Endothelial cell of umbilical vein (primary cell): ENCODE measurements around the gene RBPJL. TPM values are rescaled to one million over a fixed set of nuclear protein-coding genes. Genes with fewer than 3 reads are reported as not detected.

Experiments used
- BruUV-seq: library from RNA; stranded (reverse); fragments of 400-500 nt; replicated peaks from 2 replicates; lab custom pipeline; 2021; lab: Mats Ljungman, UMichigan
- CTCF ChIA-PET: fragments of 300-600, 350-600 bp; sonication (Branson Sonifier 250); formaldehyde crosslinking; loops from one replicate; lab custom pipeline; 2021; ENCODE audit warnings: antibody characterized with exemption, inconsistent platforms; lab: Charles Lee
- POLR2A ChIA-PET: fragments of 300-600, 350-600 bp; sonication (Branson Sonifier 250); formaldehyde crosslinking; loops from one replicate; lab custom pipeline; 2021; ENCODE audit warnings: antibody characterized with exemption, inconsistent platforms; lab: Charles Lee
- DNase-seq: peaks from one replicate; pipeline ENCODE4 v3.0.0-alpha.2; 2011; ENCODE audit warnings: low read depth, low spot score
- FAIRE-seq: peaks from 2 replicates; lab custom pipeline; 2011; peaks lifted over from hg19 to GRCh38; lab: Jason Lieb, UNC
- H2AFZ ChIP-seq: 2 replicates; pipeline ENCODE4 v1.6.0; 2012; ENCODE audit warnings: low read depth, low read length, control low read depth, inconsistent platforms
- H3K27ac ChIP-seq: 2 replicates; pipeline ENCODE4 v1.5.1; 2011; ENCODE audit warnings: low read depth, mild to moderate bottlenecking, control low read depth, low read length, moderate library complexity; ENCODE audit not compliant: insufficient read depth
- H3K27me3 ChIP-seq, 2 experiments: 2 replicates each; pipeline versions ENCODE4 v1.6.0 to v1.6.1; 2011; ENCODE audit warnings: low read length in 2 of 2, mixed read lengths in 1 of 2; ENCODE audit not compliant: control insufficient read depth in 2 of 2, insufficient read depth in 2 of 2
- H3K36me3 ChIP-seq, 2 experiments: 2 replicates in 1 of 2; 3 replicates in 1 of 2; pipeline ENCODE4 v1.5.1; 2011; ENCODE audit warnings: low read length in 2 of 2, mild to moderate bottlenecking in 1 of 2, moderate library complexity in 1 of 2; ENCODE audit not compliant: control insufficient read depth in 2 of 2, insufficient read depth in 2 of 2; ENCODE audit errors: extremely low read depth in 1 of 2
- H3K4me1 ChIP-seq: 3 replicates; pipeline ENCODE4 v1.5.1; 2011; ENCODE audit warnings: mild to moderate bottlenecking, low read length; ENCODE audit not compliant: control insufficient read depth, insufficient read depth; ENCODE audit errors: extremely low read depth
- H3K4me2 ChIP-seq: 2 replicates; pipeline ENCODE4 v1.6.1; 2011; ENCODE audit warnings: low read length, control low read depth, mixed read lengths; ENCODE audit not compliant: insufficient read depth
- H3K4me3 ChIP-seq, 3 experiments: fragments of 200-600 bp in 1 of 3; sonication (generic), shearing (Covaris generic) in 1 of 3; replicated peaks in 1 of 3; 2 replicates each; pipeline ENCODE4 v1.5.1; 2011 to 2016; ENCODE audit warnings: control low read depth in 3 of 3, low read length in 3 of 3, mild to moderate bottlenecking in 2 of 3, inconsistent platforms in 1 of 3, low read depth in 1 of 3, moderate library complexity in 1 of 3; ENCODE audit not compliant: insufficient read depth in 1 of 3
- H3K79me2 ChIP-seq: 2 replicates; pipeline ENCODE4 v1.6.0; 2012; ENCODE audit warnings: low read length, inconsistent platforms; ENCODE audit not compliant: control insufficient read depth, insufficient read depth
- H3K9ac ChIP-seq: replicated peaks from 2 replicates; pipeline ENCODE3; 2011; ENCODE audit warnings: low read length, control low read depth; ENCODE audit not compliant: insufficient read depth; ENCODE audit errors: extremely low read depth
- H3K9me1 ChIP-seq: replicated peaks from 3 replicates; pipeline ENCODE4 v1.6.0; 2011; ENCODE audit warnings: mild to moderate bottlenecking, low read length; ENCODE audit not compliant: control insufficient read depth, insufficient read depth; ENCODE audit errors: extremely low read depth
- H3K9me3 ChIP-seq: replicated peaks from 2 replicates; pipeline ENCODE4 v1.5.1; 2012; ENCODE audit warnings: low read length, inconsistent platforms; ENCODE audit not compliant: control insufficient read depth, insufficient read depth
- H4K20me1 ChIP-seq: replicated peaks from 2 replicates; pipeline ENCODE3; 2011; ENCODE audit warnings: mild to moderate bottlenecking, low read length; ENCODE audit not compliant: control insufficient read depth, insufficient read depth; ENCODE audit errors: extremely low read depth
- EZH2 ChIP-seq: IDR thresholded peaks from 2 replicates; pipeline ENCODE4 v1.6.1; 2012; ENCODE audit warnings: borderline replicate concordance, low read depth, mild to moderate bottlenecking, moderate library complexity, low read length, inconsistent platforms; ENCODE audit not compliant: severe bottlenecking
- FOS ChIP-seq: IDR thresholded peaks from 2 replicates; pipeline ENCODE4 v1.6.1; 2011; ENCODE audit warnings: mild to moderate bottlenecking, low read length, moderate library complexity, borderline replicate concordance; ENCODE audit not compliant: insufficient read depth
- GATA2 ChIP-seq: IDR thresholded peaks from 2 replicates; pipeline ENCODE4 v1.7.0; 2011; ENCODE audit warnings: low read depth, mild to moderate bottlenecking, moderate library complexity, mixed read lengths, low read length; ENCODE audit not compliant: insufficient read length, insufficient read depth
- JUN ChIP-seq: IDR thresholded peaks from 2 replicates; pipeline ENCODE4 v1.6.1; 2011; ENCODE audit warnings: borderline replicate concordance, low read depth; ENCODE audit not compliant: insufficient read length, insufficient read depth
- MYC ChIP-seq: IDR thresholded peaks from one replicate; pipeline ENCODE4 v1.6.1; 2011; ENCODE audit warnings: mild to moderate bottlenecking, low read depth, low read length
- POLR2A ChIP-seq: IDR thresholded peaks from 2 replicates; pipeline ENCODE4 v1.6.1; 2012; ENCODE audit warnings: low read depth, mild to moderate bottlenecking, control low read depth, low read length
- POLR2AphosphoS5 ChIP-seq: IDR thresholded peaks from 2 replicates; pipeline ENCODE4 v1.6.1; 2012; ENCODE audit warnings: low read depth, mild to moderate bottlenecking, control low read depth, low read length, moderate library complexity; ENCODE audit not compliant: insufficient read depth
- dilution Hi-C: fragments of 300-500 bp; cut with MboI; formaldehyde crosslinking; loops from one replicate; pipeline ENCODE4 v1.15.0; 2019; ENCODE audit warnings: low sequenced_read_pairs; ENCODE audit not compliant: extremely low pct_ligation_motif_present
- intact Hi-C: fragments of 100-400 bp; cut with micrococcal nuclease; formaldehyde crosslinking; loops from one replicate; pipeline ENCODE4 v1.10.0; 2022
- polyA plus RNA-seq, 4 experiments: library from polyadenylated mRNA; depleted of rRNA in 3 of 4; stranded (reverse) in 3 of 4; unstranded in 1 of 4; fragments of >200 nt; gene quantifications; 2 replicates each; pipeline versions ENCODE4 v1.2.1 to v1.2.3, GENCODE V29; 2011 to 2012; ENCODE audit warnings: missing spikeins in 1 of 4
- total RNA-seq: library from RNA; stranded (reverse); gene quantifications from 2 replicates; pipeline ENCODE4 v1.2.3, GENCODE V29; 2021
- TF ChIP-seq, protein P1 (sequence below), 2 donors: IDR thresholded peaks; 1 replicate in 1 of 2; 2 replicates in 1 of 2; pipeline ENCODE4 v1.5.1; 2011; ENCODE audit warnings: low read length in 2 of 2, mild to moderate bottlenecking in 2 of 2, moderate library complexity in 2 of 2, control low read depth in 1 of 2, inconsistent platforms in 1 of 2, low read depth in 1 of 2; ENCODE audit not compliant: insufficient read depth in 1 of 2; ENCODE audit errors: extremely low read depth in 1 of 2
- TF ChIP-seq, protein P2 (sequence below): IDR thresholded peaks from 2 replicates; pipeline ENCODE4 v1.6.1; 2011; ENCODE audit not compliant: insufficient read depth, insufficient read length

RBPJL gene
- total and polyA plus RNA-seq, 2 donors (not counting 3 experiments of a cell fraction or from before 2014, with no cell fraction given), result not detected

DNA sequence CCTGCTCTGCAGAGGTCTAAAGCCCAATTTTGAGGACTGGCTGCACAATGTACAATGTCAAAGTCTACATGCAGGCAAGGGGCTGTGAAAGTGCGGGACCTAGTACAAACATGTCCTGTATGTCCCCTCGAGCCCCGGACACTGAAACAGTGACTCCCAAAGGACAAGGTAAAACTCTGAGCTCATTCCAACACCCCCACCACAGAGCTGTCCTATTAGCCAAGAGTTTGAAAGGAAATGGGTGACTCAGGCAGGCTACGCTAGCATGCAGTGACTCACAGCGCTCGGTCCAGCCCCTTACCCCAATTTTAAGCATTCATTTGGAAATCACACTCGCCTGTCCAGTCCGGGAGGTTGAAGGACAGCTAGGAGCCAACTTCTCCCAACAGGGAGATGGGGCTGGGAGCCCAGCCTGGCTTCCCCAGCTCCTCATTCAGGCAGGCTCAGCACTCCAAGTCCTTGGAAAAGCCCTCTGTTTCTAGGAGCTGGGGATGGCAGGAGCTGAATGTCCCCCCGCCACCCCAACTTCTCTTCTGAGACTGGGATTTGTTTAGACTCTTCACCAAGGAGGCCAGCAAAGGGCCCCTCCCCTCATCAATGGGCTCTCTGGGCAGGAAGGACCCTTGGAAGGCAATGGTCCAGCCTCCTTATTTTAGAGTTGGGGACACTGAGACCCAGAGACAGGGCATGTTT is 37.7 kb downstream of the RBPJL start:
- H3K9me1 ChIP-seq, result no peaks in the 10 kb centered on the region
- BruUV-seq, result TSS peak; percentile 98
- peak; percentile 98 for FAIRE-seq
- intact Hi-C loops, result loop anchor here (1.0 to 10.0 kb wide), 2 partner anchors 14 to 570 kb away; partner anchors contain the start of gene PLTP
- no peaks in the 10 kb centered on the region for H4K20me1 ChIP-seq
- H3K27ac ChIP-seq, result peak overlapping the region; percentile 92
- ChIA-PET POLR2A (interaction anchor here (0.5 to 1.3 kb wide), 4 partner anchors 10 to 385 kb away, joined by 3 to 9 read pairs (median 4); partner anchors contain the start of gene SYS1), CTCF (interaction anchor here (0.6 to 2.3 kb wide), 11 partner anchors 9 to 427 kb away, joined by 4 to 22 read pairs (median 7); partner anchors contain the start of gene SYS1)
- peaks cover 64% of the 10 kb centered on the region for H3K4me1 ChIP-seq
- H3K4me2 ChIP-seq, result peak overlapping the region; percentile 74
- H3K27me3 ChIP-seq, result no peaks in the 10 kb centered on the region
- H3K9ac ChIP-seq, result peak overlapping the region; percentile 45
- H3K9me3 ChIP-seq, result no peaks in the 10 kb centered on the region
- dilution Hi-C loops, result no loop called here
- DNase-seq, result peak; percentile 86
- TF ChIP-seq POLR2AphosphoS5 (peak; percentile 81), EZH2 (no peak), JUN (peak; percentile 96), MYC (no peak), POLR2A (no peak), FOS (peak; percentile 98), GATA2 (no peak)
- TF ChIP-seq, protein P1, sequence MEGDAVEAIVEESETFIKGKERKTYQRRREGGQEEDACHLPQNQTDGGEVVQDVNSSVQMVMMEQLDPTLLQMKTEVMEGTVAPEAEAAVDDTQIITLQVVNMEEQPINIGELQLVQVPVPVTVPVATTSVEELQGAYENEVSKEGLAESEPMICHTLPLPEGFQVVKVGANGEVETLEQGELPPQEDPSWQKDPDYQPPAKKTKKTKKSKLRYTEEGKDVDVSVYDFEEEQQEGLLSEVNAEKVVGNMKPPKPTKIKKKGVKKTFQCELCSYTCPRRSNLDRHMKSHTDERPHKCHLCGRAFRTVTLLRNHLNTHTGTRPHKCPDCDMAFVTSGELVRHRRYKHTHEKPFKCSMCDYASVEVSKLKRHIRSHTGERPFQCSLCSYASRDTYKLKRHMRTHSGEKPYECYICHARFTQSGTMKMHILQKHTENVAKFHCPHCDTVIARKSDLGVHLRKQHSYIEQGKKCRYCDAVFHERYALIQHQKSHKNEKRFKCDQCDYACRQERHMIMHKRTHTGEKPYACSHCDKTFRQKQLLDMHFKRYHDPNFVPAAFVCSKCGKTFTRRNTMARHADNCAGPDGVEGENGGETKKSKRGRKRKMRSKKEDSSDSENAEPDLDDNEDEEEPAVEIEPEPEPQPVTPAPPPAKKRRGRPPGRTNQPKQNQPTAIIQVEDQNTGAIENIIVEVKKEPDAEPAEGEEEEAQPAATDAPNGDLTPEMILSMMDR (IDR thresholded peaks at IDR 0.05; ENCODE audit: extremely low read depth in 1 of 2, insufficient read depth in 1 of 2, low read depth in 1 of 2, low read length in 2 of 2), result no peak
- TF ChIP-seq, protein P2, sequence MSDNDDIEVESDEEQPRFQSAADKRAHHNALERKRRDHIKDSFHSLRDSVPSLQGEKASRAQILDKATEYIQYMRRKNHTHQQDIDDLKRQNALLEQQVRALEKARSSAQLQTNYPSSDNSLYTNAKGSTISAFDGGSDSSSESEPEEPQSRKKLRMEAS, result no peak
- H3K79me2 ChIP-seq, result peaks cover 72% of the 10 kb centered on the region
- no peak overlapping the region for H2AFZ ChIP-seq
- H3K36me3 ChIP-seq, result peaks cover 0 to 3% of the 10 kb centered on the region in 2 experiments
- peak overlapping the region in 1 of 3 experiments; percentile 12 for H3K4me3 ChIP-seq
